KG1 (cell line): ENCODE measurements around the gene SNAI1.
A peak's percentile ranks its signal among the peaks of the same experiment; 100 is the strongest.
"Not testable (repeated sequence)": the region's sequence is repeated elsewhere in the genome, so short reads cannot be mapped to it uniquely, and the experiment has no call there.

Experiments used
- DNase-seq: peaks from one replicate; lab custom pipeline; 2025; lab: John Stamatoyannopoulos, UW

Gene SNAI1

DNA sequence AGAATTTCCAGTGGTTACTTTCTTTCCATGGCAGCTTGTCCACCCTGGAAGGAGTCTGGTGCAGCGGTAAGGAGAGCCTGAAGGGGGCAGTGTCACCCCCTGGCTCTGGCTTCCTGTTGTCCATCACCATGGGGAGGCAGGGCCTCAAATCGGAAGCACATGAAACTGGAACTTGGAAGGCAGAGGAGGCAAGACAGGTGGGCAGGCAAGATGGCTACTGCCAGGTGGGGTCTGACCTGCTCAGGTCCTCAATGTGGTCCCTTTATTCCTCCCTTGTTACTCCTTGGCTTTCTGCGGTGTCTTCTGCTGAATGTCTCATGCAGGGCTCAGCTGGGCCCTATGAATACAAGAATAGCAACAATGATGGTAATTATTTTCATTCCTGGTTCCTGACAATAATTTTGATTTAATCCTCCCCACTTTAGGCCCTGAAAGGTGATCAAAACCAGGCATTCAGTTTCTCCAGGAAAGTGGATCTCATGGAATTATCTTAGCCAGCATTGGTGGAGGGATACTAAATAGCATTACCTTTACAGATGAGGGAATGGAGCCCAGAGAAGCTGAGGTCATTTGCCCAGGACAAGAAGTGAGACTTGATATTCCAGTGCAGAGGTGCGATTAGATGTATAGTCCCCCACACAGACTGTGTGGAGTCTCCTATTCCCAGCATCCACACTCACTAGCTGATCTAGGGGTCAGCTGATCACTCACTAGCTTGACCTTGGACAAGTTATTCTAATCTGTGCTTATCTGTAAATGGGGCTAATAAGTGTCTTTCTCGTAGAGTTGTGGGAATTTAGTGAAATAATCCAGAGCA is 17.6 kb upstream of the SNAI1 start:
- no peak for DNase-seq

DNA sequence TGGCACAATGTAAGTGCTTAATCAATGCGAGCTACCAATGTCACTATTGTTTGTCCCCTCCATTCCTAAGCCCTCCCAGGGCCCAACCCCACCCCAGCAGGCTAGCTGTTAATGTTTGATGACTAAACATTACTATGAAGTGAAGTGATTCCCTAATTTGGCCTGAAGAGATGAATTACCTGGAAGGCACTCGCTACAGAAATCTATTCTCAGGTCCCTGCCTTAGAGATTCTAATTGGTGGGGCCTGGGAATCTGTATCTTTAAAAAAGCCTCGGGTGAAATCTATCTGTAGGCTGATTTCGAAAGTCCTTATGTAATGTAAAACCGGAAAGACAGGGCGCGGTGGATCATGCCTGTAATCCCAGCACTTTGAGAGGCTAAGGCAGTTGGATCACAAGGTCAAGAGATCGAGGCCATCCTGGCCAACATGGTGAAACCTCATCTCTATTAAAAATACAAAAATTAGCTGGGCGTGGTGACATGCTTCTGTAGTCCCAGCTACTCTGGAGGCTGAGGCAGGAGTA is 16.9 kb upstream of the SNAI1 start:
- DNase-seq, result no peak

DNA sequence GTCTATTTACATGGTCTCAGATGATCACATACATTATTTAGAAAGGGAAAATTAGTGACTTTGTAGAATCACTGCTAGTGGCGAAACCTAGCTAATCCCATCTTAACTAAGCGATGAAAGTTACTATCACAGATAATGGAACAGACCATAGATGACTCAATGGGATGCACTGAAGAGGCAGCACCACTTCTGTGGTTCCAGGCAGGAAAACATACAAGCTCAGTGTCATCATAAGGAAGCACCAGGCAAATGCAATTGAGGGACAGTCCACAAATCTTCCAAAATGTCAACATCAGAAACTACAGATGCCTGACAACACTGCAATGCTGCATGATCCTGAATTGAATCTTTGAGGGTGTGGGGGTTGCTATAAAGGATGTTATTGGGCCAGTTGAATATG is 15.9 kb upstream of the SNAI1 start:
- no peak for DNase-seq

- DNase-seq, result no peak
Measured at GRCh38 chr20:49969234-49969633, 13.5 kb upstream of the SNAI1 start.

GRCh38 chr20:49969946-49970345 is 12.8 kb upstream of the SNAI1 start:
- DNase-seq, result no peak

DNA sequence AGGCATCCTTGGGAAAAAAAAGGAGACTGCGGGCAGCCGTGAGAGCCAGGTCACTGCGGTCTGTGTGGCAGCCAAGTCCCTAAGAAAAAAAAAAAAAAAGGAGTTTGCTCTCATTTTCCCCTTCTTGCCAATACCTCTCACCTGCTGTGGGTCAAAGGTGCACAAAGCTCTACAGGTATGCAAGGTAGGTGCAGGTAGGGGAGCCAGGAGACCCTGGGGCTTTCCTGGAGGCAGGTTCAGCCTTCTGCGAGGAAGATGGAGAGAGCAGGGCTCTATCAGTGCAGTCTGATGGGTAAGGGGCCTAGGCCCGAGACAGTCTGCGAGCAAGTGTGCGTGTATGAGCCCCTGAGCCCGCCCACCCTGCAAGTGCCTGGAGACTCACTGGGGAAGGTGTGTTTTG is 12.3 kb upstream of the SNAI1 start:
- no peak for DNase-seq

- no peak for DNase-seq
Measured at GRCh38 chr20:49973981-49974380, 8.8 kb upstream of the SNAI1 start.

DNA sequence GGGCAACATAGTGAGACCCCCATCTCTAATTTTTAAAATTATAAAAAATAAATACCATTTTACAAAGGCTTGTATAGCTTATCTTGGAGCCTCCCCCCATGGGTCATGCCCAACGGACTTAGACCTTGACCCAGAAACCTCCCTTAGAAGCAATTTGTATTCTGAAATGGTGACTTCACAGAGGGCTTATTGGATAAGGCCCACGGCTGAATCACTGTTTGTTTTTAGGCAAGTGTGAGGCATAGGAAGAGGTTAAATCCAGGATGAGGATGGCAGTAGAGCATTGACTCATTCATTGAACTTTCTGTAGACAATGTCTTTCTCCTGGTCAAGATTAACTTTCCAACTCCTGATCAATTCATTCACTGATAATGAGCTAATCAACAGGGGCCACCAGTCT is 6.2 kb upstream of the SNAI1 start:
- no peak for DNase-seq

DNA sequence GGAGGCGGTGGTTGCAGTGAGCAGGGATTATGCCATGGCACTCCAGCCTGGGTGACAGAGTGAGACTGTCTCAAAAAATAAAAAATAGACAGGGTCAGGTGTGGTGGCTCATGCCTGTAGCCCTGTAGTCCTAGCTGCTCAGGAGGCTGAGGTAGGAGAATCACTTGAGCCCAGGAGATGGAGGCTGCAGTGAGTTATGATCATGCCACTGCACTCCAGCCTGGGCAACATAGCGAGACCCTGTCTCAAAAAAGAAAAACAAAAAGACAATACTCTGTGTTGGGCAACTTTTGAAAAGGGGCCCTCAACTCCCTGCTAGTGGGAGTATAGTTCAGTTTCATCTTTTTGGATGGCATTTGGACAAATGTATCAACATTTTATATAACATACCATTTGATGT is 5.0 kb upstream of the SNAI1 start:
- DNase-seq, result not testable (repeated sequence)

DNA sequence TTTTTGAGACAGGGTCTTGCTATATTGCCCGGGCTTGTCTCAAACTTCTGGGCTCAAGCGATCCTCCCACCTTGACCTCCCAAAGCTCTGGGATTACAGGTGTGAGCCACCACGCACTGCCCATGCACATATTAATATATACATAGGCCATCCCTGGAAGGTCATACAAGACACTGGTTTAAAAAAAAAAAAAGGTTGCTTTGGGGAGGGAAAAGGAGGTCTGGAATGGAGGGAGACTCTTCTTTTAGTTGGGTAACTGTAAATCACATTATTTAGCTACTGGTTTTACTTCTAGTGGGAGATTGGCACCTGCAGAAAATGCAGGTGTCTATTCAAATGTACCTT is 4.1 kb upstream of the SNAI1 start:
- no peak for DNase-seq

DNA sequence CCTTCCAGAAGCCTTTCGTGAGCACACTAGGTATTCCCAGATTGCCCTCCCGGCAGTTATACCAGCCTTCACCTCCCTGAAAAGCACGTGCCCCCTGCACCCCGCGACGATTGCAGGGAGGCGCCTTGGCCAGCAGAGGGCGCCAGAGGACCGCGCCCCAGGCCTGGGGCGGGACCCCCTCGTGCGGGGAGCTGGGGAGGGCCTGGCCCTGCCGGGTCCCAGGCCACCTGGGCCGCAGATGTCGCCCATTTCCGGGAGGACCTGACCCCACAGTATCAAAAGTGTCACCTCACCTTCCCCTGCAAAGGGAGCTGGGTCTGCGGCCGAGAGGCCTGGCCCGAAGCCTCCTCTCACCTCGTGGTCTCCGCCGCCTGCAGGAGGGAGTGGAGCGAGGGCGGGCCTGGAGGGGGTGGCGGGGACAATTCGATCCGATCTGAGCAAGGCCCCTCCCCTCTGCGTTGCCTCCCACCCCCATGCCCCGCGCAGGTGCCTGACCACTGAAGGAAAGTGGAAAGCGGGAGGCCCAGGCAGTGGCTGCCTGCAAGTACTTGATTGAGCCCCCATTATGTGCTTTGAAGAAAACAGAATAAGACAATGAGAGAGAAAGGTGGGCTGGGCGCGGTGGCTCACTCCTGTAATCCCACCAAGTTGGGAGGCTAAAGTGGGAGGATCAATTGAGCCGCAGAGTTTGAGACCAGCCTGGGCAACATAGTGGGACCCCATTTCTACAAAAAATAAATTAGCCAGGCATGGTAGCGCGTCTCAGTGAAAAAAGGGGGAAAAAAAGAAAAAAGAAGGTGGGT is 3.5 kb upstream of the SNAI1 start:
- DNase-seq, result peak; percentile 27

GRCh38 chr20:49980140-49981008 is 2.4 kb upstream of the SNAI1 start:
- no peak for DNase-seq

GRCh38 chr20:49981218-49982071 is 1.3 kb upstream of the SNAI1 start:
- DNase-seq, result no peak

DNA sequence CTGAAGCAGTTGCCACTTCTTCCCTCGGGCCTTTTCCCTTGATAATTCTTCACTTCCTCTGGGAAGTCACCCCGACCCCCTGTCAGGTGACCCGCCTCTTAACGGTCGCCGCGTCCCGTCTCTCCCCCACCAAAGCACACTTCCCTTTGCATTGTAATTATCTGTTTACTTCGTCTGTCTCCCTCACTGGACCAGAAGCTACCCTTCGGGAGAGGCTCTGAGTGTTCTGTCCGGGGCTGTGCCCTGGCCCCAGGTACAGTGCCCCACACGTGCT is 771 bp upstream of the SNAI1 start:
- no peak for DNase-seq

GRCh38 chr20:49983123-49983847 is 505 bp downstream of the SNAI1 start:
- DNase-seq, result no peak

DNA sequence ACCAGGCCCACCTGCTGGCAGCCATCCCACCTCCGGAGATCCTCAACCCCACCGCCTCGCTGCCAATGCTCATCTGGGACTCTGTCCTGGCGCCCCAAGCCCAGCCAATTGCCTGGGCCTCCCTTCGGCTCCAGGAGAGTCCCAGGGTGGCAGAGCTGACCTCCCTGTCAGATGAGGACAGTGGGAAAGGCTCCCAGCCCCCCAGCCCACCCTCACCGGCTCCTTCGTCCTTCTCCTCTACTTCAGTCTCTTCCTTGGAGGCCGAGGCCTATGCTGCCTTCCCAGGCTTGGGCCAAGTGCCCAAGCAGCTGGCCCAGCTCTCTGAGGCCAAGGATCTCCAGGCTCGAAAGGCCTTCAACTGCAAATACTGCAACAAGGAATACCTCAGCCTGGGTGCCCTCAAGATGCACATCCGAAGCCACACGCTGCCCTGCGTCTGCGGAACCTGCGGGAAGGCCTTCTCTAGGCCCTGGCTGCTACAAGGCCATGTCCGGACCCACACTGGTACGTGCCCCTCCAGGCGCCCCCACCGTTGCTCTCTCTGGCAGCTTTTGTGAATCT is 1.1 kb downstream of the SNAI1 start:
- DNase-seq, result no peak

- no peak for DNase-seq
Measured at GRCh38 chr20:49984426-49985153, 1.8 kb downstream of the SNAI1 start.

DNA sequence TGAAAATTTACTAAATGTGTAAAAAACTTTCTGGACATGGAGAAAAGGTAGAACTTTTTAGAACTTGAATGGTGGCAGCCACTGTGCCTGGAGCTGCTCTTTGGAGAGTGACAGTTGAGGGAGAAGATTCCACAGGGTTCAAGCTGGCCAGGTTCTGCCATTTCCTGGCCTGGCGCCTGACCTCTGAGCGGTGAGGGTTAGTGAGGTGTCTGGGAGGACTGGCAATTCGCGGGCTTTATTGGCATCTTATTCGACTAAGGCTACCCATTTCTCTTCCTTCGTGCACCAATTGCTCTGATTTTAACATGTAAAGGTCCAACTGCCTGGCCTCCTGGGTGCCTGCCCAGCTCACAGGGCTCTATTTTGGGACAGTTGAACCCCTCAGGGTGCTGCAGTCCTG is 2.4 kb downstream of the SNAI1 start:
- DNase-seq, result no peak

GRCh38 chr20:49985617-49986016 is 2.8 kb downstream of the SNAI1 start:
- no peak for DNase-seq

- DNase-seq, result no peak
Measured at GRCh38 chr20:49986049-49986448, 3.3 kb downstream of the SNAI1 start.
